C4-2B (cell line): ENCODE measurements around the gene SNRNP48.
A peak's percentile ranks its signal among the peaks of the same experiment; 100 is the strongest.

ENCODE experiments used
- H3K27ac ChIP-seq: fragments of 450-650 bp; 2 replicates; pipeline ENCODE4 v1.5.1; 2017
- ZFX ChIP-seq: fragments of 450-650 bp; IDR thresholded peaks from 2 replicates; pipeline ENCODE4 v1.6.1; 2017
- TF ChIP-seq, protein P1 (sequence below): fragments of 450-650 bp; conservative IDR thresholded peaks from 2 replicates; pipeline ENCODE4 v1.5.1; 2017; ENCODE audit warnings: mild to moderate bottlenecking

Gene SNRNP48

GRCh38 chr6:7604003-7604402 lies 14.0 kb downstream of the SNRNP48 start:
- H3K27ac ChIP-seq: no peak overlapping the region
- TF ChIP-seq ZFX: no peak
- TF ChIP-seq, protein P1, sequence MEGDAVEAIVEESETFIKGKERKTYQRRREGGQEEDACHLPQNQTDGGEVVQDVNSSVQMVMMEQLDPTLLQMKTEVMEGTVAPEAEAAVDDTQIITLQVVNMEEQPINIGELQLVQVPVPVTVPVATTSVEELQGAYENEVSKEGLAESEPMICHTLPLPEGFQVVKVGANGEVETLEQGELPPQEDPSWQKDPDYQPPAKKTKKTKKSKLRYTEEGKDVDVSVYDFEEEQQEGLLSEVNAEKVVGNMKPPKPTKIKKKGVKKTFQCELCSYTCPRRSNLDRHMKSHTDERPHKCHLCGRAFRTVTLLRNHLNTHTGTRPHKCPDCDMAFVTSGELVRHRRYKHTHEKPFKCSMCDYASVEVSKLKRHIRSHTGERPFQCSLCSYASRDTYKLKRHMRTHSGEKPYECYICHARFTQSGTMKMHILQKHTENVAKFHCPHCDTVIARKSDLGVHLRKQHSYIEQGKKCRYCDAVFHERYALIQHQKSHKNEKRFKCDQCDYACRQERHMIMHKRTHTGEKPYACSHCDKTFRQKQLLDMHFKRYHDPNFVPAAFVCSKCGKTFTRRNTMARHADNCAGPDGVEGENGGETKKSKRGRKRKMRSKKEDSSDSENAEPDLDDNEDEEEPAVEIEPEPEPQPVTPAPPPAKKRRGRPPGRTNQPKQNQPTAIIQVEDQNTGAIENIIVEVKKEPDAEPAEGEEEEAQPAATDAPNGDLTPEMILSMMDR: no peak

GRCh38 chr6:7604506-7604905 lies 14.5 kb downstream of the SNRNP48 start:
- no peak for TF ChIP-seq ZFX
- TF ChIP-seq, protein P1: no peak
- H3K27ac ChIP-seq: no peak overlapping the region

DNA sequence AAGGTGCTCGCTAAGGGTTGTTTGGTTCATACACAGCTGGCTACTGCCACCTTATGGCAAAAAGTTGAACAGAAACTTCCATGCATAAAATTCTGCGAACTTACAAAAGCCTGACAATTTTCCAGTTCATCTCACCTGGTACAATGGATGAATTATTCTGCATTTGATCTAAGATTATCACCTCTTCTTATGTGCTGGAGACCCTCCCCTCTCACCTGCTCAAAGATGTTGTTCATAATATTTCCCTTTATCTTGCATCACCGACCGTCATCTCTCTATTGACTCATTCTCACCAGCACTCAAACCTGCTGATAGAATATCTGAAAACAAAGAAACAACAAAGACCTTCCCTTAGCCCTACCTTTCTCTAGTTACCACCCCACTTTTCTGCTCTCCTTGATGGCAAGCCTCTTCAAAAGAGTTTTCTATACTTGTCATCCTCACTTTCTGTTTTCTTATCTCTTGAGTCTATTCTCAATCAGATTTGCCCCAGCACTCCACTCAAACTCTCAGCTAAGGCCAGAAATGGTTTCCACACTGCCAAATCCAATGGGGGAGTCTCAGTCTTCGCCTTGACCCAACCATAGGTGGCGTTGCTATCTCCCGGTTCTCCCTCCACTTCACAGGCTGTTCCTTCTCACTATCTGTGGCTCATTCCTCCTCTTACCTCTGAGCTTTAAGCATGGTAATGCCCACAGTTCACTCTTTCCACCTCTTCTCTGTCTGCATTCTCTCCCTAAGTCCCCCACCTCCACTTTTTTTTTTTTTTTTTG lies 25.8 kb downstream of the SNRNP48 start:
- no peak overlapping the region for H3K27ac ChIP-seq
- TF ChIP-seq ZFX: no peak
- TF ChIP-seq, protein P1: peak; percentile 88

DNA sequence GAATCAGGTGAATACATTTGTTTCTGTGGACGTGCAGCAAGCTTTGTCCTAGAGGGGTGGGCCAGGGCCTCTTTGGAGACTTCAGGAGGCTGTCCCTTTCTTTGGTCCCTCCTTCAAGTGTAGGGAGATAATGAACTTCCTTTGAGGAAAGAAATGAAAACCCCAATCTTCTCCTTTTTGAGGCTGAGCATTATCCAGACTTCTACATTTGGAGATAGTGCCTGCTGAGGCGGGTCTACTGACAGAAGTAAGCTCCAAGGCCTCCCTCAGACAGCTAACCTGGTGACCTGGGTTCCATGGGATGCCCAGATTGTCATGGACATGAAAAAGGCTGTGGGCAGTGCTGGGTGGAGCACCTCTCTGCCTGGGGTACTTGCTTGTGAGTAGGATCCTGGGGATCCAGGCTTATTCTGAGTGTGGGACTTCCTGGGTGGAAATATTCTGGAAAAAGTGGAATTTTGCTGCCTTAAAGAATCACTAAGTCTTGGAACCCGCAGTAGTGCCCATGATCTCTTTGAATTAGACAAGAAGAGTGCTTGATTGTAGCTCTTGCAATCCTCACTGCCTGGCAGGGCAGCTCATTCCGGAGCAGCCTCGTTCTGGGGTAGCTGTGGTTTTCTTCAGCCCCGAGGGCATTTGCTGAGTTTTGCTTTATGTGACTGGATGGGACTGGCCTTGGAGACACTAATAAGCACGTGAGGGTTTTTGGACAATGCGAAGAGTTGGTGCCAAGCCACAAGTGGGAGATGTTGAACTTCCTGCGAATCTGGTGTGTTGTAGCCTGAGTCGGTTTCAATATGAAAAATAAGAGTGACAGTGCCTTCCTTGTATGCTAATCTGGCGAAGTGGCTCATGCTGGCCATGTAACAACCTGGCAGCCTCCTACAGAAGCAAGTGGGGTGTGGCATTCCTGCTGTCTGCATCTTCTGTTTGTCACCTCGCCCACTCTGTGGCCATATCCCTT lies 28.1 kb downstream of the SNRNP48 start:
- TF ChIP-seq, protein P1: peak; percentile 10; the same call in 1 of the 2 replicates
- TF ChIP-seq ZFX: no peak
- peak overlapping the region; percentile 36 for H3K27ac ChIP-seq

DNA sequence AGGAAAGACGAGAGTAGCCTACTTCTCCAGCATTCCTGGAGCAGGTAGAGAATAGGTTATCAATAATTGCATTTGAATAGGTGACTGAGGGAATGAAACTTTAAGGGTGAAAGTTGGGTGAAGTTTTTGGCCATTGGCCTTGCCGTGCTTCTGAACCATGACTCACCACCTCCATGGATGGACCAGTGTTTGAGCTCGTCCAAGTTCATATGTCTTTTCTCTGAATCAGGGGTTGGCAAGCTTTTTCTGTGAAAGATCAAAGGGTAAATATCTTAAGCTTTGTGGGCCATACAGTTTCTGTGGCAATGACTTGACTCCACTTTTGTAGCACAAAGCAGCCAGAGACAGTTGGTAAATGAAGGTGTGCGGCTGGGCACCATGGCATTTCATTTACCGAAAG lies 31.8 kb downstream of the SNRNP48 start:
- no peak overlapping the region for H3K27ac ChIP-seq
- TF ChIP-seq, protein P1: no peak
- TF ChIP-seq ZFX: no peak

GRCh38 chr6:7624796-7625710 lies 35.1 kb downstream of the SNRNP48 start:
- H3K27ac ChIP-seq: no peak overlapping the region
- no peak for TF ChIP-seq ZFX
- TF ChIP-seq, protein P1: no peak; the same call in 1 of the 2 replicates
